HepG2 (cell line): ENCODE results near the gene TTBK1. TPM values are rescaled to one million over a fixed set of nuclear protein-coding genes. Genes with fewer than 3 reads are reported as not detected.

Experiments
- ARNTL ChIP-seq: sonication (generic); formaldehyde crosslinking; IDR thresholded peaks from 2 replicates; pipeline ENCODE4 v1.4.0; 2020; ENCODE audit warnings: mild to moderate bottlenecking, missing genetic modification reagents
- DPF2 ChIP-seq: sonication (generic); formaldehyde crosslinking; IDR thresholded peaks from 2 replicates; pipeline ENCODE4 v1.4.0; 2020; ENCODE audit warnings: mild to moderate bottlenecking, low read depth, missing genetic modification reagents, borderline replicate concordance
- ETV5 ChIP-seq: IDR thresholded peaks from 2 replicates; pipeline ENCODE4 v1.6.1; 2018; ENCODE audit warnings: missing biosample characterization, missing genetic modification reagents, inconsistent platforms, borderline replicate concordance
- FOSL2 ChIP-seq: sonication (generic); formaldehyde crosslinking; IDR thresholded peaks from 2 replicates; pipeline ENCODE4 v1.4.0; 2020; ENCODE audit warnings: missing genetic modification reagents
- HDAC2 ChIP-seq: sonication (generic); formaldehyde crosslinking; IDR thresholded peaks from 2 replicates; pipeline ENCODE4 v1.4.0; 2020; ENCODE audit warnings: missing genetic modification reagents
- POLR2AphosphoS2 ChIP-seq: IDR thresholded peaks from 2 replicates; pipeline ENCODE4 v1.6.1; 2011; ENCODE audit warnings: low read depth, low read length, improper control_type of control experiment
- POLR2AphosphoS5 ChIP-seq: IDR thresholded peaks from 2 replicates; pipeline ENCODE4 v1.6.1; 2012; ENCODE audit warnings: low read depth, low read length
- TARDBP ChIP-seq: sonication (generic); formaldehyde crosslinking; IDR thresholded peaks from 2 replicates; pipeline ENCODE4 v1.8.0; 2022; ENCODE audit warnings: mild to moderate bottlenecking, missing genetic modification reagents
- ZFP1 ChIP-seq: IDR thresholded peaks from 2 replicates; pipeline ENCODE4 v1.6.1; 2016
- ZNF207 ChIP-seq: fragments of 450-650 bp; IDR thresholded peaks from 2 replicates; pipeline ENCODE4 v1.6.1; 2016; ENCODE audit warnings: antibody characterized with exemption, borderline replicate concordance
- ZNF550 ChIP-seq: sonication (generic); formaldehyde crosslinking; IDR thresholded peaks from 2 replicates; pipeline ENCODE4 v1.4.0; 2020; ENCODE audit warnings: mild to moderate bottlenecking, missing genetic modification reagents, borderline replicate concordance
- polyA plus RNA-seq, 8 experiments: library from polyadenylated mRNA; depleted of rRNA in 3 of 8; stranded (reverse) in 7 of 8; unstranded in 1 of 8; fragments of >200 nt; fragmentation: Illumina TruSeq in 4 of 8; extraction: Trizol in 4 of 8; gene quantifications; 2 replicates each; pipeline versions ENCODE4 v1.2.1 to v1.2.3, GENCODE V29; 2011 to 2016; ENCODE audit warnings: low read depth in 4 of 8, missing spikeins in 1 of 8, mixed read lengths in 1 of 8; ENCODE audit not compliant: insufficient read depth in 1 of 8
- total RNA-seq, 5 experiments: library from RNA; depleted of rRNA; stranded (reverse); fragments of >200 nt; fragmentation: Illumina TruSeq; extraction: Trizol; gene quantifications; 2 replicates each; pipeline ENCODE4 v1.2.3, GENCODE V29; 2016; ENCODE audit warnings: low read depth in 1 of 5
- TF ChIP-seq, protein P1 (sequence below): sonication (generic); formaldehyde crosslinking; IDR thresholded peaks from 2 replicates; pipeline ENCODE4 v1.5.0; 2020; ENCODE audit warnings: mild to moderate bottlenecking, missing genetic modification reagents
- TF ChIP-seq, protein P2 (sequence below): IDR thresholded peaks from 2 replicates; pipeline ENCODE4 v1.6.1; 2016; ENCODE audit warnings: mild to moderate bottlenecking, missing biosample characterization, missing genetic modification reagents
- TF ChIP-seq, protein P3 (sequence below): sonication (generic); formaldehyde crosslinking; IDR thresholded peaks from 2 replicates; pipeline ENCODE4 v1.4.0; 2020; ENCODE audit warnings: missing genetic modification reagents
- TF ChIP-seq, protein P4 (sequence below): sonication (generic); formaldehyde crosslinking; IDR thresholded peaks from 2 replicates; pipeline ENCODE4 v1.8.1; 2023; ENCODE audit warnings: mild to moderate bottlenecking, missing genetic modification reagents
- TF ChIP-seq, protein P5 (sequence below): sonication (generic); formaldehyde crosslinking; IDR thresholded peaks from 2 replicates; pipeline ENCODE4 v1.5.0; 2020; ENCODE audit warnings: mild to moderate bottlenecking, missing genetic modification reagents, borderline replicate concordance

Gene TTBK1
- total and polyA plus RNA-seq, 2 of the 13 experiments (the other 11 are each of a cell fraction or from before 2014, with no cell fraction given), result 0.24 to 0.33 TPM

DNA sequence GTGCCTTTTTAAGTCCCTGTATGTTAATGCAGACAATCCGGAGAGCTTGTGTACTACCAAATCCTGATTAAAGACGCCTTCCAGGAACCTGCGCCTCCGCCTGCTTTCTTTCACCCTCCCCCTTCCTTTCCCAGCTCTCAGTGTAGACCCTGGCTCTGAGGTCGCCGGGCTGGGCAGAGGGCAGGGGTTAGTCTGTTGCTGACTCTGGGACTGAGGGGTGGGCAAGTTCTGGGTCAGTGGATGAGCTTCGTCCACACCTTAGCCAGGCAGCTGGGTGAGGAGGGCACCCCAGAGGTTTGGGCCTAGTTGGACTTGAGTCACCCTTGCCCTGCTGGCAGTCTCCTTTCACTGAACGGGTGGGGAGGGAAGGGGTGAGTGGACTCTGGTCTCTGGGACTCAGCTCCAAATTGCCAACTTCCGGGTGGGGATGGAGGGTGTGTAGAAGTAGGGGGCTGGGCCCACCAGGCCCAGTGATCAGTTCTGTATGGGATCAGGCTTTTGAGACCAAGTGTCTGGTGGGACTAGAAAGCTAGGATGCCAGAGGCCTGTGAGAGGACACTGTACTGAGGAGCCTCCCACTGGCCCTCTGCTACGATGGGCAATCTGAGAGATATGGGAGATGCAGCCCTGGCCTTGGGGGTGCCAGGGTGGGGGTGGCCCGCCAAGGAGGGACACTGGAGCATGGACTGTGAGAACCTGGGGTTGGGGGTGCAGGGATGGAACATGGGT, 33.5 kb downstream of the TTBK1 start (continued):
- TF ChIP-seq, protein P1, sequence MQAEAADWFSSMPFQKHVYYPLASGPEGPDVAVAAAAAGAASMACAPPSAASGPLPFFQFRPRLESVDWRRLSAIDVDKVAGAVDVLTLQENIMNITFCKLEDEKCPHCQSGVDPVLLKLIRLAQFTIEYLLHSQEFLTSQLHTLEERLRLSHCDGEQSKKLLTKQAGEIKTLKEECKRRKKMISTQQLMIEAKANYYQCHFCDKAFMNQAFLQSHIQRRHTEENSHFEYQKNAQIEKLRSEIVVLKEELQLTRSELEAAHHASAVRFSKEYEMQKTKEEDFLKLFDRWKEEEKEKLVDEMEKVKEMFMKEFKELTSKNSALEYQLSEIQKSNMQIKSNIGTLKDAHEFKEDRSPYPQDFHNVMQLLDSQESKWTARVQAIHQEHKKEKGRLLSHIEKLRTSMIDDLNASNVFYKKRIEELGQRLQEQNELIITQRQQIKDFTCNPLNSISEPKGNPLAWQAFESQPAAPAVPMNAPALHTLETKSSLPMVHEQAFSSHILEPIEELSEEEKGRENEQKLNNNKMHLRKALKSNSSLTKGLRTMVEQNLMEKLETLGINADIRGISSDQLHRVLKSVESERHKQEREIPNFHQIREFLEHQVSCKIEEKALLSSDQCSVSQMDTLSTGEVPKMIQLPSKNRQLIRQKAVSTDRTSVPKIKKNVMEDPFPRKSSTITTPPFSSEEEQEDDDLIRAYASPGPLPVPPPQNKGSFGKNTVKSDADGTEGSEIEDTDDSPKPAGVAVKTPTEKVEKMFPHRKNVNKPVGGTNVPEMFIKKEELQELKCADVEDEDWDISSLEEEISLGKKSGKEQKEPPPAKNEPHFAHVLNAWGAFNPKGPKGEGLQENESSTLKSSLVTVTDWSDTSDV (CRISPR knock-in tag), result 0 out of 2 replicates have a peak, but pooled peaks have one; percentile 19
- TF ChIP-seq DPF2 (CRISPR knock-in tag) (peak; percentile 85), ZFP1 (CRISPR knock-in tag) (0 out of 2 replicates have a peak, but pooled peaks have one; percentile 26), HDAC2 (CRISPR knock-in tag) (peak; percentile 84), POLR2AphosphoS2 (no peak), ETV5 (peak; percentile 95), ZNF550 (no peak), POLR2AphosphoS5 (peak; percentile 28; the same call in 1 of the 2 replicates), ZNF207 (no peak), FOSL2 (peak; percentile 75), TARDBP (CRISPR knock-in tag) (peak; percentile 85; the same call in 1 of the 2 replicates), ARNTL (CRISPR knock-in tag) (peak; percentile 82)
- TF ChIP-seq, protein P2, sequence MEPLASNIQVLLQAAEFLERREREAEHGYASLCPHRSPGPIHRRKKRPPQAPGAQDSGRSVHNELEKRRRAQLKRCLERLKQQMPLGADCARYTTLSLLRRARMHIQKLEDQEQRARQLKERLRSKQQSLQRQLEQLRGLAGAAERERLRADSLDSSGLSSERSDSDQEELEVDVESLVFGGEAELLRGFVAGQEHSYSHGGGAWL, result no peak
- TF ChIP-seq, protein P3, sequence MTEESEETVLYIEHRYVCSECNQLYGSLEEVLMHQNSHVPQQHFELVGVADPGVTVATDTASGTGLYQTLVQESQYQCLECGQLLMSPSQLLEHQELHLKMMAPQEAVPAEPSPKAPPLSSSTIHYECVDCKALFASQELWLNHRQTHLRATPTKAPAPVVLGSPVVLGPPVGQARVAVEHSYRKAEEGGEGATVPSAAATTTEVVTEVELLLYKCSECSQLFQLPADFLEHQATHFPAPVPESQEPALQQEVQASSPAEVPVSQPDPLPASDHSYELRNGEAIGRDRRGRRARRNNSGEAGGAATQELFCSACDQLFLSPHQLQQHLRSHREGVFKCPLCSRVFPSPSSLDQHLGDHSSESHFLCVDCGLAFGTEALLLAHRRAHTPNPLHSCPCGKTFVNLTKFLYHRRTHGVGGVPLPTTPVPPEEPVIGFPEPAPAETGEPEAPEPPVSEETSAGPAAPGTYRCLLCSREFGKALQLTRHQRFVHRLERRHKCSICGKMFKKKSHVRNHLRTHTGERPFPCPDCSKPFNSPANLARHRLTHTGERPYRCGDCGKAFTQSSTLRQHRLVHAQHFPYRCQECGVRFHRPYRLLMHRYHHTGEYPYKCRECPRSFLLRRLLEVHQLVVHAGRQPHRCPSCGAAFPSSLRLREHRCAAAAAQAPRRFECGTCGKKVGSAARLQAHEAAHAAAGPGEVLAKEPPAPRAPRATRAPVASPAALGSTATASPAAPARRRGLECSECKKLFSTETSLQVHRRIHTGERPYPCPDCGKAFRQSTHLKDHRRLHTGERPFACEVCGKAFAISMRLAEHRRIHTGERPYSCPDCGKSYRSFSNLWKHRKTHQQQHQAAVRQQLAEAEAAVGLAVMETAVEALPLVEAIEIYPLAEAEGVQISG (CRISPR knock-in tag), result 0 out of 2 replicates have a peak, but pooled peaks have one; percentile 16
- TF ChIP-seq, protein P4, sequence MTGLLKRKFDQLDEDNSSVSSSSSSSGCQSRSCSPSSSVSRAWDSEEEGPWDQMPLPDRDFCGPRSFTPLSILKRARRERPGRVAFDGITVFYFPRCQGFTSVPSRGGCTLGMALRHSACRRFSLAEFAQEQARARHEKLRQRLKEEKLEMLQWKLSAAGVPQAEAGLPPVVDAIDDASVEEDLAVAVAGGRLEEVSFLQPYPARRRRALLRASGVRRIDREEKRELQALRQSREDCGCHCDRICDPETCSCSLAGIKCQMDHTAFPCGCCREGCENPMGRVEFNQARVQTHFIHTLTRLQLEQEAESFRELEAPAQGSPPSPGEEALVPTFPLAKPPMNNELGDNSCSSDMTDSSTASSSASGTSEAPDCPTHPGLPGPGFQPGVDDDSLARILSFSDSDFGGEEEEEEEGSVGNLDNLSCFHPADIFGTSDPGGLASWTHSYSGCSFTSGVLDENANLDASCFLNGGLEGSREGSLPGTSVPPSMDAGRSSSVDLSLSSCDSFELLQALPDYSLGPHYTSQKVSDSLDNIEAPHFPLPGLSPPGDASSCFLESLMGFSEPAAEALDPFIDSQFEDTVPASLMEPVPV (CRISPR knock-in tag), result 0 out of 2 replicates have a peak, but pooled peaks have one; percentile 52
- TF ChIP-seq, protein P5, sequence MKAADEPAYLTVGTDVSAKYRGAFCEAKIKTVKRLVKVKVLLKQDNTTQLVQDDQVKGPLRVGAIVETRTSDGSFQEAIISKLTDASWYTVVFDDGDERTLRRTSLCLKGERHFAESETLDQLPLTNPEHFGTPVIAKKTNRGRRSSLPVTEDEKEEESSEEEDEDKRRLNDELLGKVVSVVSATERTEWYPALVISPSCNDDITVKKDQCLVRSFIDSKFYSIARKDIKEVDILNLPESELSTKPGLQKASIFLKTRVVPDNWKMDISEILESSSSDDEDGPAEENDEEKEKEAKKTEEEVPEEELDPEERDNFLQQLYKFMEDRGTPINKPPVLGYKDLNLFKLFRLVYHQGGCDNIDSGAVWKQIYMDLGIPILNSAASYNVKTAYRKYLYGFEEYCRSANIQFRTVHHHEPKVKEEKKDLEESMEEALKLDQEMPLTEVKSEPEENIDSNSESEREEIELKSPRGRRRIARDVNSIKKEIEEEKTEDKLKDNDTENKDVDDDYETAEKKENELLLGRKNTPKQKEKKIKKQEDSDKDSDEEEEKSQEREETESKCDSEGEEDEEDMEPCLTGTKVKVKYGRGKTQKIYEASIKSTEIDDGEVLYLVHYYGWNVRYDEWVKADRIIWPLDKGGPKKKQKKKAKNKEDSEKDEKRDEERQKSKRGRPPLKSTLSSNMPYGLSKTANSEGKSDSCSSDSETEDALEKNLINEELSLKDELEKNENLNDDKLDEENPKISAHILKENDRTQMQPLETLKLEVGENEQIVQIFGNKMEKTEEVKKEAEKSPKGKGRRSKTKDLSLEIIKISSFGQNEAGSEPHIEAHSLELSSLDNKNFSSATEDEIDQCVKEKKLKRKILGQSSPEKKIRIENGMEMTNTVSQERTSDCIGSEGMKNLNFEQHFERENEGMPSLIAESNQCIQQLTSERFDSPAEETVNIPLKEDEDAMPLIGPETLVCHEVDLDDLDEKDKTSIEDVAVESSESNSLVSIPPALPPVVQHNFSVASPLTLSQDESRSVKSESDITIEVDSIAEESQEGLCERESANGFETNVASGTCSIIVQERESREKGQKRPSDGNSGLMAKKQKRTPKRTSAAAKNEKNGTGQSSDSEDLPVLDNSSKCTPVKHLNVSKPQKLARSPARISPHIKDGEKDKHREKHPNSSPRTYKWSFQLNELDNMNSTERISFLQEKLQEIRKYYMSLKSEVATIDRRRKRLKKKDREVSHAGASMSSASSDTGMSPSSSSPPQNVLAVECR (CRISPR knock-in tag), result peak; percentile 71
